Mesenchymal stem cell (in vitro differentiated cells and primary cell): ENCODE measurements around the gene CSGALNACT2.

Experiments used
- DNase-seq: peaks from one replicate; pipeline ENCODE4 v3.0.0-alpha.2; 2013
- H2AFZ ChIP-seq: one replicate; pipeline ENCODE4 v1.6.1; 2013; ENCODE audit warnings: low read depth, mild to moderate bottlenecking, control low read depth, inconsistent platforms, low read length, moderate library complexity
- H2AK5ac ChIP-seq: 2 replicates; pipeline ENCODE4 v1.6.1; 2013; ENCODE audit warnings: low read length, moderate library complexity, mild to moderate bottlenecking, inconsistent platforms; ENCODE audit not compliant: severe bottlenecking
- H2BK120ac ChIP-seq: one replicate; pipeline ENCODE4 v1.6.1; 2013; ENCODE audit warnings: low read depth, mild to moderate bottlenecking, inconsistent platforms, low read length, moderate library complexity
- H2BK12ac ChIP-seq, 2 experiments: one replicate each; pipeline ENCODE4 v1.6.1; 2013; ENCODE audit warnings: inconsistent platforms in 2 of 2, low read length in 2 of 2, mild to moderate bottlenecking in 2 of 2, moderate library complexity in 2 of 2, control low read depth in 1 of 2
- H2BK15ac ChIP-seq: one replicate; pipeline ENCODE4 v1.6.1; 2013; ENCODE audit warnings: mild to moderate bottlenecking, low read depth, inconsistent platforms; ENCODE audit not compliant: poor library complexity, severe bottlenecking
- H2BK5ac ChIP-seq: 2 replicates; pipeline ENCODE4 v1.6.1; 2013; ENCODE audit warnings: low read depth, mild to moderate bottlenecking, low read length, control low read depth, inconsistent platforms; ENCODE audit not compliant: poor library complexity, severe bottlenecking
- H3K14ac ChIP-seq, 2 experiments: one replicate each; pipeline ENCODE4 v1.6.1; 2013; ENCODE audit warnings: inconsistent platforms in 2 of 2, low read length in 2 of 2, control low read depth in 1 of 2, mild to moderate bottlenecking in 1 of 2, moderate library complexity in 1 of 2
- H3K18ac ChIP-seq, 2 experiments: one replicate each; pipeline ENCODE4 v1.6.1; 2013; ENCODE audit warnings: inconsistent platforms in 2 of 2, low read length in 2 of 2, control low read depth in 1 of 2, low read depth in 1 of 2, mild to moderate bottlenecking in 1 of 2
- H3K23ac ChIP-seq, 2 experiments: one replicate each; pipeline ENCODE4 v1.6.1; 2013; ENCODE audit warnings: inconsistent platforms in 2 of 2, low read length in 2 of 2, mild to moderate bottlenecking in 2 of 2, moderate library complexity in 2 of 2, control low read depth in 1 of 2
- H3K27ac ChIP-seq: 2 replicates; pipeline ENCODE4 v1.5.1; 2013; ENCODE audit warnings: mild to moderate bottlenecking, moderate library complexity, low read length, control low read depth, inconsistent platforms; ENCODE audit not compliant: poor library complexity, severe bottlenecking
- H3K27me3 ChIP-seq, 2 experiments: 2 replicates each; pipeline versions ENCODE4 v1.6.1 to v1.7.0; 2013; ENCODE audit warnings: low read length in 2 of 2, mild to moderate bottlenecking in 2 of 2, moderate library complexity in 2 of 2, control low read depth in 1 of 2, inconsistent platforms in 1 of 2; ENCODE audit not compliant: control insufficient read depth in 1 of 2, insufficient read depth in 1 of 2
- H3K36me3 ChIP-seq, 2 experiments: 2 replicates each; pipeline versions ENCODE4 v1.6.1 to v1.7.0; 2013; ENCODE audit warnings: low read length in 2 of 2, control low read depth in 1 of 2, inconsistent platforms in 1 of 2, low read depth in 1 of 2, mild to moderate bottlenecking in 1 of 2; ENCODE audit not compliant: insufficient read depth in 2 of 2, control insufficient read depth in 1 of 2
- H3K4ac ChIP-seq, 2 experiments: one replicate each; pipeline ENCODE4 v1.6.1; 2013; ENCODE audit warnings: inconsistent platforms in 2 of 2, low read length in 2 of 2, mild to moderate bottlenecking in 2 of 2, moderate library complexity in 2 of 2, control low read depth in 1 of 2, low read depth in 1 of 2
- H3K4me1 ChIP-seq: 2 replicates; pipeline ENCODE4 v1.6.1; 2013; ENCODE audit warnings: low read depth, low read length, control low read depth; ENCODE audit not compliant: control insufficient read depth, insufficient read depth
- H3K4me2 ChIP-seq: 2 replicates; pipeline ENCODE4 v1.6.1; 2013; ENCODE audit warnings: low read length, mild to moderate bottlenecking, inconsistent platforms; ENCODE audit not compliant: poor library complexity, severe bottlenecking
- H3K4me3 ChIP-seq, 2 experiments: 2 replicates each; pipeline versions ENCODE4 v1.5.1 to v1.7.0; 2013; ENCODE audit warnings: low read length in 2 of 2, mild to moderate bottlenecking in 2 of 2, control low read depth in 1 of 2, low read depth in 1 of 2; ENCODE audit not compliant: insufficient read depth in 1 of 2
- H3K79me1 ChIP-seq: replicated peaks from 2 replicates; pipeline ENCODE4 v1.6.1; 2013; ENCODE audit warnings: mild to moderate bottlenecking, control low read depth, low read length, inconsistent platforms; ENCODE audit not compliant: poor library complexity, severe bottlenecking
- H3K9ac ChIP-seq: 2 replicates; pipeline ENCODE4 v1.7.0; 2013; ENCODE audit warnings: mild to moderate bottlenecking, low read length, moderate library complexity
- H3K9me3 ChIP-seq: 2 replicates; pipeline ENCODE4 v1.7.0; 2013; ENCODE audit warnings: mild to moderate bottlenecking, low read length; ENCODE audit not compliant: control insufficient read depth
- H4K8ac ChIP-seq: one replicate; pipeline ENCODE4 v1.6.1; 2013; ENCODE audit warnings: inconsistent platforms, mild to moderate bottlenecking, low read length, moderate library complexity
- H4K91ac ChIP-seq: one replicate; pipeline ENCODE4 v1.6.1; 2013; ENCODE audit warnings: mild to moderate bottlenecking, low read length, inconsistent platforms
- WGBS: methylation state at CpG from one replicate; pipeline ENCODE4 v1.1.7; 2013; ENCODE audit warnings: mixed read lengths; 5-methylcytosine and 5-hydroxymethylcytosine counted together

CSGALNACT2 gene

GRCh38 chr10:43155221-43155620 lies 17.0 kb downstream of the CSGALNACT2 start:
- DNase-seq, result no peak
- no peak overlapping the region for H3K4me3 ChIP-seq
- no peak overlapping the region for H2BK5ac ChIP-seq
- no peak overlapping the region for H3K23ac ChIP-seq
- H2AK5ac ChIP-seq, result peak overlapping the region; percentile 59
- H3K14ac ChIP-seq, result no peak overlapping the region
- peaks cover 15% of the 10 kb centered on the region for H3K79me1 ChIP-seq
- H3K27me3 ChIP-seq, result no peaks in the 10 kb centered on the region
- no peak overlapping the region for H3K4me2 ChIP-seq
- H3K36me3 ChIP-seq, result peaks cover 0 to 7% of the 10 kb centered on the region in 2 experiments
- H3K27ac ChIP-seq, result no peak overlapping the region
- H2AFZ ChIP-seq, result no peak overlapping the region
- no peak overlapping the region for H2BK12ac ChIP-seq
- no peak overlapping the region for H3K4ac ChIP-seq
- H2BK120ac ChIP-seq, result no peak overlapping the region
- no peaks in the 10 kb centered on the region for H3K9me3 ChIP-seq
- no peak overlapping the region for H4K91ac ChIP-seq
- H2BK15ac ChIP-seq, result no peak overlapping the region
- no peak overlapping the region for H3K18ac ChIP-seq
- peaks cover 4% of the 10 kb centered on the region for H3K4me1 ChIP-seq
- 92% methylated on average over 2 of the region's 2 CpGs for WGBS
- H4K8ac ChIP-seq, result no peak overlapping the region
- no peak overlapping the region for H3K9ac ChIP-seq

DNA sequence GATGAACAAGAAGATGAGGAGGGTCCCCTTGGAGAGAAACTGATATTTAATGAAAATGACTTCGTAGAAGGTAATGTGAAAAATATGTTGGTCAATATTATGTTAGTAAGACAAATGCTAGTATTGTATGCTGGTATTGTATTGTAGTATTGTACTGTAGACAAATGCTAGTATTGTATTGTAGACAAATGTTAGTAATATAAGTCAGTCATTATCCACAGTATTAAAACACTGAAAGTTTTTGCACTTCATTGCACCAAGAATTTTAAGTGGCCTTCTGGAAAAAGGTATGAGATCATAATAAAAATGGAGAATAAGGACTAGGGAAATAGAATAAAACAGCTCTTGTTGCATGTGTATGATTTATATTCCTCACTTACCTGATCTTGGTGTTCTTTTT lies 17.5 kb downstream of the CSGALNACT2 start:
- Histone ChIP-seq H3K27me3 (no peaks in the 10 kb centered on the region), H2BK12ac (no peak overlapping the region), H3K9me3 (no peaks in the 10 kb centered on the region), H3K27ac (no peak overlapping the region), H3K14ac (no peak overlapping the region), H3K4me3 (no peak overlapping the region), H3K4me1 (peaks cover 6% of the 10 kb centered on the region), H3K36me3 (peaks cover 0 to 7% of the 10 kb centered on the region in 2 experiments), H2AK5ac (no peak overlapping the region), H2BK5ac (no peak overlapping the region), H3K9ac (no peak overlapping the region), H3K4me2 (no peak overlapping the region), H4K91ac (no peak overlapping the region), H2AFZ (no peak overlapping the region), H3K4ac (no peak overlapping the region), H3K79me1 (peaks cover 15% of the 10 kb centered on the region), H3K23ac (no peak overlapping the region), H2BK15ac (no peak overlapping the region), H4K8ac (no peak overlapping the region), H3K18ac (no peak overlapping the region), H2BK120ac (no peak overlapping the region)
- 100% methylated on average over 1 of the region's 1 CpG for WGBS
- DNase-seq, result no peak

GRCh38 chr10:43156590-43157341 lies 18.5 kb downstream of the CSGALNACT2 start:
- WGBS, result 89% methylated on average over 8 of the region's 9 CpGs
- no peaks in the 10 kb centered on the region for H3K9me3 ChIP-seq
- DNase-seq, result no peak
- H3K27ac ChIP-seq, result no peak overlapping the region
- H3K36me3 ChIP-seq, result peaks cover 0 to 14% of the 10 kb centered on the region in 2 experiments
- no peak overlapping the region for H2BK120ac ChIP-seq
- peaks cover 6% of the 10 kb centered on the region for H3K4me1 ChIP-seq
- no peaks in the 10 kb centered on the region for H3K27me3 ChIP-seq
- no peak overlapping the region for H3K4ac ChIP-seq
- H3K79me1 ChIP-seq, result peaks cover 19% of the 10 kb centered on the region
- no peak overlapping the region for H3K14ac ChIP-seq
- H2BK15ac ChIP-seq, result no peak overlapping the region
- no peak overlapping the region for H3K23ac ChIP-seq
- peak overlapping the region; percentile 22 for H2AK5ac ChIP-seq
- H3K4me3 ChIP-seq, result no peak overlapping the region
- no peak overlapping the region for H3K9ac ChIP-seq
- no peak overlapping the region for H3K18ac ChIP-seq
- H4K8ac ChIP-seq, result no peak overlapping the region
- no peak overlapping the region for H4K91ac ChIP-seq
- no peak overlapping the region for H2AFZ ChIP-seq
- H2BK5ac ChIP-seq, result no peak overlapping the region
- H3K4me2 ChIP-seq, result no peak overlapping the region
- peak overlapping the region in 1 of 2 experiments; percentile 77 for H2BK12ac ChIP-seq

GRCh38 chr10:43158636-43159035 lies 20.4 kb downstream of the CSGALNACT2 start:
- Histone ChIP-seq H3K14ac (no peak overlapping the region), H2BK120ac (no peak overlapping the region), H4K91ac (no peak overlapping the region), H2AK5ac (no peak overlapping the region), H2BK5ac (no peak overlapping the region), H3K36me3 (peaks cover 4 to 32% of the 10 kb centered on the region in 2 experiments), H4K8ac (no peak overlapping the region), H2BK12ac (no peak overlapping the region), H3K9me3 (no peaks in the 10 kb centered on the region), H3K27me3 (no peaks in the 10 kb centered on the region), H3K4me1 (peaks cover 6% of the 10 kb centered on the region), H3K4me3 (no peak overlapping the region), H2BK15ac (no peak overlapping the region), H3K18ac (no peak overlapping the region), H3K27ac (no peak overlapping the region), H3K9ac (no peak overlapping the region), H2AFZ (no peak overlapping the region), H3K4ac (no peak overlapping the region), H3K4me2 (no peak overlapping the region), H3K79me1 (peaks cover 29% of the 10 kb centered on the region), H3K23ac (no peak overlapping the region)
- 100% methylated on average over 3 of the region's 6 CpGs for WGBS
- DNase-seq, result no peak
